A549 (cell line): ENCODE results near the gene RAB30.

ENCODE experiments used
- CEBPB ChIP-seq, 2 experiments: fragments of >200 bp in 1 of 2; sonication (Bioruptor Twin) in 1 of 2; formaldehyde crosslinking in 1 of 2; IDR thresholded peaks; 2 replicates each; pipeline ENCODE4 v1.6.1; 2012 to 2016
- HOXB13 ChIP-seq: fragments of 250-450 bp; sonication (Bioruptor Pico); IDR thresholded peaks from 2 replicates; pipeline ENCODE4 v1.5.0; 2020; ENCODE audit warnings: low read depth, mild to moderate bottlenecking, moderate library complexity
- KDM1A ChIP-seq: fragments of 200-600 bp; sonication (generic); IDR thresholded peaks from 2 replicates; pipeline ENCODE4 v1.6.1; 2016; ENCODE audit warnings: low read depth, mild to moderate bottlenecking
- POLR2A ChIP-seq: IDR thresholded peaks from 2 replicates; pipeline ENCODE4 v1.6.1; 2012; ENCODE audit warnings: mild to moderate bottlenecking, low read length
- TF ChIP-seq, protein P1 (sequence below): fragments of >200 bp; sonication (Bioruptor Twin); formaldehyde crosslinking; IDR thresholded peaks from 3 replicates; pipeline ENCODE4 v1.5.1; 2016

DNA sequence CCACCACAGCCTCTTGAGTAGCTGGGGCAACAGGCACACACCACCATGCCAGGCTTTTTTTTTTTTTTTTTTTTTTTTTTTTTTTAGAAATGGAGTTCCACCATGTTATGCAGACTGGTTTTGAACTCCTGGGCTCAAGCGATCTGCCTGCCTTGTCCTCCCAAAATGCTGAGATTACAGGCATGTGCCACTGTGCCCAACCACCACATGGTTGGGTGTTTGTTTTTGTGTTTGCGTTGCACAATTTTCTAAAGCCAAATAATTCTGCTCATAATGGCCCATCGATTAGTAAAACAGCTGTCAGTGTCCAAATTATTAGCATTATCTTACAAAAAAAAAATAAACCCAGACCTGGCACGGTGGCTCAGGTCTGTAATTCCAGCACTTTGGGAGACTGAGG, 104.3 kb downstream of the RAB30 start:
- TF ChIP-seq KDM1A = no peak
- TF ChIP-seq, protein P1, sequence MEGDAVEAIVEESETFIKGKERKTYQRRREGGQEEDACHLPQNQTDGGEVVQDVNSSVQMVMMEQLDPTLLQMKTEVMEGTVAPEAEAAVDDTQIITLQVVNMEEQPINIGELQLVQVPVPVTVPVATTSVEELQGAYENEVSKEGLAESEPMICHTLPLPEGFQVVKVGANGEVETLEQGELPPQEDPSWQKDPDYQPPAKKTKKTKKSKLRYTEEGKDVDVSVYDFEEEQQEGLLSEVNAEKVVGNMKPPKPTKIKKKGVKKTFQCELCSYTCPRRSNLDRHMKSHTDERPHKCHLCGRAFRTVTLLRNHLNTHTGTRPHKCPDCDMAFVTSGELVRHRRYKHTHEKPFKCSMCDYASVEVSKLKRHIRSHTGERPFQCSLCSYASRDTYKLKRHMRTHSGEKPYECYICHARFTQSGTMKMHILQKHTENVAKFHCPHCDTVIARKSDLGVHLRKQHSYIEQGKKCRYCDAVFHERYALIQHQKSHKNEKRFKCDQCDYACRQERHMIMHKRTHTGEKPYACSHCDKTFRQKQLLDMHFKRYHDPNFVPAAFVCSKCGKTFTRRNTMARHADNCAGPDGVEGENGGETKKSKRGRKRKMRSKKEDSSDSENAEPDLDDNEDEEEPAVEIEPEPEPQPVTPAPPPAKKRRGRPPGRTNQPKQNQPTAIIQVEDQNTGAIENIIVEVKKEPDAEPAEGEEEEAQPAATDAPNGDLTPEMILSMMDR = no peak
- no peak for TF ChIP-seq HOXB13 (CRISPR knock-in tag)
- no peak for TF ChIP-seq POLR2A
- TF ChIP-seq CEBPB (IDR thresholded peaks at IDR 0.05) = no peak
